CD8-positive, alpha-beta memory T cell (primary cell): ENCODE results near the gene IGF2BP3. TPM values are rescaled to one million over a fixed set of nuclear protein-coding genes. Genes with fewer than 3 reads are reported as not detected.

Experiments used
- CTCF ChIA-PET: fragments of 350-600 bp; sonication (Branson Sonifier 250); formaldehyde crosslinking; loops from one replicate; lab custom pipeline; 2021; ENCODE audit warnings: antibody characterized with exemption; lab: Charles Lee
- POLR2A ChIA-PET: fragments of 350-600 bp; sonication (Branson Sonifier 250); formaldehyde crosslinking; loops from one replicate; lab custom pipeline; 2021; ENCODE audit warnings: antibody characterized with exemption; lab: Charles Lee
- DNase-seq, 5 donors: peaks; one replicate each; pipeline versions ENCODE4 v3.0.0 to v3.0.0-alpha.2; 2020 to 2022; ENCODE audit warnings: mixed read lengths in 1 of 5
- H3K27ac ChIP-seq: one replicate; pipeline ENCODE4 v1.7.0; 2013; ENCODE audit warnings: low read depth, mild to moderate bottlenecking, low read length, moderate library complexity
- H3K27me3 ChIP-seq: 2 replicates; pipeline ENCODE4 v1.7.0; 2013; ENCODE audit warnings: low read length, mild to moderate bottlenecking; ENCODE audit not compliant: insufficient read depth, poor library complexity, severe bottlenecking
- H3K36me3 ChIP-seq: 2 replicates; pipeline ENCODE4 v1.7.0; 2013; ENCODE audit warnings: mild to moderate bottlenecking, low read length, moderate library complexity; ENCODE audit not compliant: insufficient read depth
- H3K4me1 ChIP-seq: 2 replicates; pipeline ENCODE4 v1.7.0; 2013; ENCODE audit warnings: mild to moderate bottlenecking, low read length, moderate library complexity; ENCODE audit not compliant: insufficient read depth
- H3K4me3 ChIP-seq: 2 replicates; pipeline ENCODE4 v1.7.0; 2013; ENCODE audit warnings: mild to moderate bottlenecking, low read length
- H3K9me3 ChIP-seq: 2 replicates; pipeline ENCODE4 v1.7.0; 2013; ENCODE audit warnings: mild to moderate bottlenecking, low read length
- H3K27ac Mint-ChIP-seq, 8 donors: one replicate each; pipeline ENCODE4 v1.8.0; 2020 to 2021; ENCODE audit warnings: mixed read lengths in 8 of 8, mild to moderate bottlenecking in 6 of 8, inconsistent platforms in 3 of 8, moderate library complexity in 3 of 8
- H3K27me3 Mint-ChIP-seq, 2 donors: one replicate each; pipeline ENCODE4 v1.8.0; 2020 to 2021; ENCODE audit warnings: mixed read lengths in 2 of 2, mild to moderate bottlenecking in 1 of 2, moderate library complexity in 1 of 2
- H3K36me3 Mint-ChIP-seq, 3 donors: one replicate each; pipeline ENCODE4 v1.8.0; 2020 to 2021; ENCODE audit warnings: mixed read lengths in 3 of 3, inconsistent platforms in 1 of 3, mild to moderate bottlenecking in 1 of 3
- H3K4me1 Mint-ChIP-seq, 3 donors: one replicate each; pipeline ENCODE4 v1.8.0; 2020 to 2021; ENCODE audit warnings: mixed read lengths in 3 of 3, inconsistent platforms in 1 of 3, mild to moderate bottlenecking in 1 of 3
- H3K4me3 Mint-ChIP-seq, 7 donors: one replicate each; pipeline ENCODE4 v1.8.0; 2020 to 2021; ENCODE audit warnings: mixed read lengths in 7 of 7, mild to moderate bottlenecking in 6 of 7, moderate library complexity in 4 of 7, inconsistent platforms in 2 of 7
- H3K9me3 Mint-ChIP-seq, 5 donors: one replicate each; pipeline ENCODE4 v1.8.0; 2020 to 2022; ENCODE audit warnings: mixed read lengths in 5 of 5, mild to moderate bottlenecking in 3 of 5, moderate library complexity in 2 of 5, inconsistent platforms in 1 of 5
- polyA plus RNA-seq: library from polyadenylated mRNA; unstranded; fragments of 300-500 nt; fragmentation: Illumina TruSeq; gene quantifications from one replicate; pipeline ENCODE4 v1.2.3, GENCODE V29; 2021
- total RNA-seq, 2 experiments: library from RNA; stranded (reverse); gene quantifications; one replicate each; pipeline ENCODE4 v1.2.3, GENCODE V29; 2021

Gene IGF2BP3
- total and polyA plus RNA-seq, 3 experiments from 2014 or later = 0.04 to 0.15 (median 0.13) TPM

- no peak overlapping the region for H3K27ac Mint-ChIP-seq
- no peak overlapping the region for H3K4me3 Mint-ChIP-seq
- POLR2A ChIA-PET = no interaction called here
- CTCF ChIA-PET = no interaction called here
- Histone ChIP-seq H3K27me3 (no peaks in the 10 kb centered on the region), H3K27ac (no peak overlapping the region), H3K9me3 (no peaks in the 10 kb centered on the region), H3K4me3 (no peak overlapping the region), H3K4me1 (no peaks in the 10 kb centered on the region), H3K36me3 (no peaks in the 10 kb centered on the region)
- peaks cover 9 to 44% of the 10 kb centered on the region in 2 donors for H3K27me3 Mint-ChIP-seq
- H3K36me3 Mint-ChIP-seq = no peaks in the 10 kb centered on the region
- H3K9me3 Mint-ChIP-seq = no peaks in the 10 kb centered on the region
- no peaks in the 10 kb centered on the region for H3K4me1 Mint-ChIP-seq
- DNase-seq = no peak
Measured at GRCh38 chr7:23438171-23438570, 32.1 kb downstream of the IGF2BP3 start.

GRCh38 chr7:23434147-23434917, 36.0 kb downstream of the IGF2BP3 start:
- H3K4me1 ChIP-seq = no peaks in the 10 kb centered on the region
- H3K36me3 Mint-ChIP-seq = no peaks in the 10 kb centered on the region
- H3K4me3 ChIP-seq = no peak overlapping the region
- DNase-seq = no peak
- H3K27ac ChIP-seq = no peak overlapping the region
- no peaks in the 10 kb centered on the region for H3K4me1 Mint-ChIP-seq
- no peaks in the 10 kb centered on the region for H3K27me3 ChIP-seq
- POLR2A ChIA-PET = no interaction called here
- H3K27me3 Mint-ChIP-seq = peaks cover 5 to 54% of the 10 kb centered on the region in 2 donors
- H3K27ac Mint-ChIP-seq = no peak overlapping the region
- H3K36me3 ChIP-seq = no peaks in the 10 kb centered on the region
- no peak overlapping the region for H3K4me3 Mint-ChIP-seq
- CTCF ChIA-PET = interaction anchor here (0.6 kb wide), 1 partner anchor 106 kb away, joined by 3 read pairs; no protein-coding TSS in a partner anchor
- H3K9me3 Mint-ChIP-seq = no peaks in the 10 kb centered on the region
- H3K9me3 ChIP-seq = no peaks in the 10 kb centered on the region

- no peaks in the 10 kb centered on the region for H3K9me3 Mint-ChIP-seq
- H3K27ac Mint-ChIP-seq = no peak overlapping the region
- no peak for DNase-seq
- no peak overlapping the region for H3K4me3 ChIP-seq
- ChIA-PET CTCF (interaction anchor here (3.4 kb wide), 1 partner anchor 158 kb away, joined by 8 read pairs; no protein-coding TSS in a partner anchor), POLR2A (no interaction called here)
- H3K4me1 ChIP-seq = no peaks in the 10 kb centered on the region
- no peaks in the 10 kb centered on the region for H3K27me3 ChIP-seq
- H3K36me3 Mint-ChIP-seq = no peaks in the 10 kb centered on the region
- no peaks in the 10 kb centered on the region for H3K36me3 ChIP-seq
- no peaks in the 10 kb centered on the region for H3K9me3 ChIP-seq
- peaks cover 5 to 45% of the 10 kb centered on the region in 2 donors for H3K27me3 Mint-ChIP-seq
- H3K27ac ChIP-seq = no peak overlapping the region
- H3K4me1 Mint-ChIP-seq = no peaks in the 10 kb centered on the region
- no peak overlapping the region for H3K4me3 Mint-ChIP-seq
Measured at GRCh38 chr7:23431702-23432199, 38.5 kb downstream of the IGF2BP3 start.

GRCh38 chr7:23430893-23431259, 39.4 kb downstream of the IGF2BP3 start:
- Histone ChIP-seq H3K9me3 (no peaks in the 10 kb centered on the region), H3K4me1 (no peaks in the 10 kb centered on the region), H3K4me3 (no peak overlapping the region), H3K36me3 (no peaks in the 10 kb centered on the region), H3K27me3 (no peaks in the 10 kb centered on the region), H3K27ac (no peak overlapping the region)
- H3K4me1 Mint-ChIP-seq = no peaks in the 10 kb centered on the region
- ChIA-PET POLR2A (no interaction called here), CTCF (interaction anchor here (3.4 kb wide), 1 partner anchor 157 kb away, joined by 8 read pairs; no protein-coding TSS in a partner anchor)
- H3K9me3 Mint-ChIP-seq = no peaks in the 10 kb centered on the region
- no peak overlapping the region for H3K4me3 Mint-ChIP-seq
- H3K27me3 Mint-ChIP-seq = peaks cover 5 to 42% of the 10 kb centered on the region in 2 donors
- DNase-seq = no peak
- H3K27ac Mint-ChIP-seq = no peak overlapping the region
- H3K36me3 Mint-ChIP-seq = no peaks in the 10 kb centered on the region

GRCh38 chr7:23426876-23427275, 43.4 kb downstream of the IGF2BP3 start:
- peaks cover 3 to 40% of the 10 kb centered on the region in 2 donors for H3K27me3 Mint-ChIP-seq
- CTCF ChIA-PET = no interaction called here
- no peak overlapping the region for H3K4me3 Mint-ChIP-seq

GRCh38 chr7:23422909-23423308, 47.4 kb downstream of the IGF2BP3 start:
- no peaks in the 10 kb centered on the region for H3K9me3 Mint-ChIP-seq
- CTCF ChIA-PET = no interaction called here

More at GRCh38 chr7:23426876-23427275, 43.4 kb downstream of the IGF2BP3 start:
- no peak overlapping the region for H3K27ac Mint-ChIP-seq
- POLR2A ChIA-PET = no interaction called here
- no peaks in the 10 kb centered on the region for H3K36me3 ChIP-seq
- DNase-seq = no peak
- no peaks in the 10 kb centered on the region for H3K4me1 ChIP-seq
- no peaks in the 10 kb centered on the region for H3K9me3 Mint-ChIP-seq
- no peaks in the 10 kb centered on the region for H3K36me3 Mint-ChIP-seq
- no peaks in the 10 kb centered on the region for H3K4me1 Mint-ChIP-seq
- H3K9me3 ChIP-seq = no peaks in the 10 kb centered on the region
- no peaks in the 10 kb centered on the region for H3K27me3 ChIP-seq
- H3K4me3 ChIP-seq = no peak overlapping the region
- no peak overlapping the region for H3K27ac ChIP-seq

GRCh38 chr7:23422384-23422783, 47.9 kb downstream of the IGF2BP3 start:
- H3K4me3 ChIP-seq = no peak overlapping the region
- Mint-ChIP-seq H3K9me3 (no peaks in the 10 kb centered on the region), H3K27me3 (peaks cover 3 to 27% of the 10 kb centered on the region in 2 donors), H3K36me3 (no peaks in the 10 kb centered on the region), H3K4me1 (no peaks in the 10 kb centered on the region), H3K27ac (no peak overlapping the region), H3K4me3 (no peak overlapping the region)
- no peaks in the 10 kb centered on the region for H3K4me1 ChIP-seq
- H3K36me3 ChIP-seq = no peaks in the 10 kb centered on the region
- no peaks in the 10 kb centered on the region for H3K9me3 ChIP-seq
- ChIA-PET CTCF (no interaction called here), POLR2A (no interaction called here)
- no peak overlapping the region for H3K27ac ChIP-seq
- no peaks in the 10 kb centered on the region for H3K27me3 ChIP-seq
- no peak for DNase-seq

More at GRCh38 chr7:23422909-23423308, 47.4 kb downstream of the IGF2BP3 start:
- no peaks in the 10 kb centered on the region for H3K4me1 ChIP-seq
- Mint-ChIP-seq H3K36me3 (no peaks in the 10 kb centered on the region), H3K27me3 (peaks cover 3 to 27% of the 10 kb centered on the region in 2 donors), H3K27ac (peak overlapping the region in 1 of 8 donors; percentile 1), H3K4me3 (no peak overlapping the region), H3K4me1 (no peaks in the 10 kb centered on the region)
- H3K27me3 ChIP-seq = no peaks in the 10 kb centered on the region
- H3K4me3 ChIP-seq = no peak overlapping the region
- no peak overlapping the region for H3K27ac ChIP-seq
- no peaks in the 10 kb centered on the region for H3K9me3 ChIP-seq
- POLR2A ChIA-PET = no interaction called here
- H3K36me3 ChIP-seq = no peaks in the 10 kb centered on the region
- no peak for DNase-seq

GRCh38 chr7:23419845-23420244, 50.4 kb downstream of the IGF2BP3 start:
- ChIA-PET POLR2A (no interaction called here), CTCF (no interaction called here)
- H3K4me1 ChIP-seq = no peaks in the 10 kb centered on the region
- Mint-ChIP-seq H3K4me1 (no peaks in the 10 kb centered on the region), H3K27me3 (peaks cover 2 to 28% of the 10 kb centered on the region in 2 donors), H3K36me3 (no peaks in the 10 kb centered on the region), H3K4me3 (no peak overlapping the region), H3K27ac (peak overlapping the region in 1 of 8 donors; percentile 30), H3K9me3 (no peaks in the 10 kb centered on the region)
- no peaks in the 10 kb centered on the region for H3K9me3 ChIP-seq
- H3K36me3 ChIP-seq = no peaks in the 10 kb centered on the region
- no peak for DNase-seq
- no peak overlapping the region for H3K4me3 ChIP-seq
- no peak overlapping the region for H3K27ac ChIP-seq
- H3K27me3 ChIP-seq = no peaks in the 10 kb centered on the region
